ENCODE results near the gene CAB39L.

CAB39L gene

DNA sequence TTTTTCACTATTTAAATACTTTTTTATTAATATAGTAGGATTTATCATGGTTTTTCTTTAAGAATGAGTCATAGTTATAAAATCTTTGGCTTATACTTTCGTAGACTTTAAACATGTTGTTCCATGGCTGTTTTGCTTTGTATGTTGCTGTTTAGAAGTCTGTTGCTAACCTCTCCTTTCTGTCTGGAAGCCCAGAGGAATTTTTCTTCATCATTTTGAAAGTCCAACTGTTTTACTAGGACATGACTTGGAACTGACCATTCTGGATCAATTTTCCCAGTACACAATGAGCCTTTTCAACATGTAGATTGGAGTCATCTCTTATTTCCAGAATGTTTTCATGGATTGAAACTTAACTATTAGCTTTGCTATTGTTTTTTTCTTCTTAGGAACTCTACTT is 7.9 kb downstream of the CAB39L start:
- no peak overlapping the region for H3K4me3 ChIP-seq (ENCODE audit: low read depth, low read length)
- TF ChIP-seq, protein P1, sequence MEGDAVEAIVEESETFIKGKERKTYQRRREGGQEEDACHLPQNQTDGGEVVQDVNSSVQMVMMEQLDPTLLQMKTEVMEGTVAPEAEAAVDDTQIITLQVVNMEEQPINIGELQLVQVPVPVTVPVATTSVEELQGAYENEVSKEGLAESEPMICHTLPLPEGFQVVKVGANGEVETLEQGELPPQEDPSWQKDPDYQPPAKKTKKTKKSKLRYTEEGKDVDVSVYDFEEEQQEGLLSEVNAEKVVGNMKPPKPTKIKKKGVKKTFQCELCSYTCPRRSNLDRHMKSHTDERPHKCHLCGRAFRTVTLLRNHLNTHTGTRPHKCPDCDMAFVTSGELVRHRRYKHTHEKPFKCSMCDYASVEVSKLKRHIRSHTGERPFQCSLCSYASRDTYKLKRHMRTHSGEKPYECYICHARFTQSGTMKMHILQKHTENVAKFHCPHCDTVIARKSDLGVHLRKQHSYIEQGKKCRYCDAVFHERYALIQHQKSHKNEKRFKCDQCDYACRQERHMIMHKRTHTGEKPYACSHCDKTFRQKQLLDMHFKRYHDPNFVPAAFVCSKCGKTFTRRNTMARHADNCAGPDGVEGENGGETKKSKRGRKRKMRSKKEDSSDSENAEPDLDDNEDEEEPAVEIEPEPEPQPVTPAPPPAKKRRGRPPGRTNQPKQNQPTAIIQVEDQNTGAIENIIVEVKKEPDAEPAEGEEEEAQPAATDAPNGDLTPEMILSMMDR (IDR thresholded peaks at IDR 0.05; ENCODE audit: control insufficient read depth, extremely low read depth, insufficient read depth): no peak
- DNase-seq (ENCODE audit: low read depth): no peak

DNA sequence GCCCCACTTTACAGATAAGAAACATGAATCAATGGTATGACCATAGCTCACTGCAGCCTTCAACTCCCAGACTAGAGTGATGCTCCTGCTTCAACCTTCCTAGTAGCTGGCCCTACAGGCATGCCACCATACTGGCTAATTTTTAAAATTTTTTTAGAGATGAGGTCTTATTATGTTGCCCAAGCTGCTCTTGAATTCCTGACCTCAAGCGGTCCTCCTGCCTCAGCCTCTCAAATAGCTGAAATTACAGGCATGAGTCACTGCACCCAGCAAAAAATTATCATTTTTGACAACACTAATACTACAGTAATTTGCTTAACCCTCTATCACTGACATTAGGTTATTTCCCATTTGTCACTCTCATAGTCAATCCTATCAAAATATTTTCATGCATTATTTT is 14.7 kb downstream of the CAB39L start:
- TF ChIP-seq, protein P1 (IDR thresholded peaks at IDR 0.05; ENCODE audit: control insufficient read depth, extremely low read depth, insufficient read depth): no peak
- no peak for DNase-seq (ENCODE audit: low read depth)
- H3K4me3 ChIP-seq (ENCODE audit: low read depth, low read length): no peak overlapping the region

DNA sequence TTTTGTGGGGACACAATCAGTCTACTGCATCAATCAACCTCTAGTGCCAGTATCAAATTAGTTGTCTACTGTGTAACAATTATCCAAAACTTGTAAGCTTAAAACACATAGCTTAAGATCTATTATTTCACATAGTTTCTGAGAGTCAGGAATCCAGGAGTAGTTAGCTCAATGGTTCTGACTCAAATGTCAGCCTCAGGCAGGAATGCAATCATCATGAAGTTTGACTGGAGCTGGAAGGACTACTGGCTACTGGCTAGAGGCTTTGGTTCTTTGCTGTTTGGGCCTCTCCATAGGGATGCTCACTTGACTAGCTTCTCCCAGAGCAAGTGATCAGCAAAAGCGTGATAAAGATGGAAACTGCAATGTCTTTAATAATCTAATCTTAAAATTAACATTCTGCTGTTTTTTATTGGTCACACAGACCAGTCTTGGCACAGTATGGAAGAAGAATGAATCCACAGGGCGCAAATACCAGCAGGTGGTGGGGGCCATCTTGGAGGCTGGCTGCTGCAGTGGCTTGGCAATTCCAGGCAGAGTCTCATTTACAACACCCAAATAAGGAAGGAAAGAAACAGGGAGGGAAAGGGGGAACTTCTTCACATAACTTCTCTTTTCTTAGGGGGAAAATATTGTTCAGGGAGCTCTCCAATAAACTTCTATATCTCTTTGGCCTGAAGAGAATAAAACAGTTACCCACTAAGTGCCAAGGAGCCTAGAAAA is 15.7 kb downstream of the CAB39L start:
- H3K4me3 ChIP-seq (ENCODE audit: low read depth, low read length): no peak overlapping the region
- TF ChIP-seq, protein P1 (IDR thresholded peaks at IDR 0.05; ENCODE audit: control insufficient read depth, extremely low read depth, insufficient read depth): no peak
- no peak for DNase-seq (ENCODE audit: low read depth)

DNA sequence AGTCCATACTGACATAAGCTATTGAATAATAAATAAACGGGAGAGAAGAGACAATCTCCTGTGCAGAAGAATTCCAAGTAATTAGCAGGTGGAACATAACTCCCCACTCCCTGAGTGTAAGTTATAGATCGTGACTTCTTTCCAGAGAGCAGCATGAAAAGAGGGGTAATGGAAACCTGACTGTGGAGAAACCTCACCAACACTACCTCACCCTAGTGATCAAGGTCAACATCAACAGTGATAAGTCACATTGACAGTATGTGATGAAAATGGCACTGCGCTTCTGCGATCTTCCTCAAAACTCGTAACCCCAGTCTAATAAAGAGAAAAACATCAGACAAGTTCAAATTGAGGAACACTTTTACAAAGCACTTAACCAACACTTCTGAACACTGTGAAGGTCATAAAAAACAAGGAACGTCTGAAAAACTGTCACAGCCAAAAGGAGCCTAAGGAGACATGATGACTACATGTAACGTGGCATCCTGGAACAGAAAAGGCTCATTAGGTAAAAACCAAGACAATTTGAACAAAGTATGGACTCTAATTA is 19.8 kb downstream of the CAB39L start:
- no peak for DNase-seq (ENCODE audit: low read depth)
- TF ChIP-seq, protein P1 (IDR thresholded peaks at IDR 0.05; ENCODE audit: control insufficient read depth, extremely low read depth, insufficient read depth): no peak
- H3K4me3 ChIP-seq (ENCODE audit: low read depth, low read length): no peak overlapping the region

DNA sequence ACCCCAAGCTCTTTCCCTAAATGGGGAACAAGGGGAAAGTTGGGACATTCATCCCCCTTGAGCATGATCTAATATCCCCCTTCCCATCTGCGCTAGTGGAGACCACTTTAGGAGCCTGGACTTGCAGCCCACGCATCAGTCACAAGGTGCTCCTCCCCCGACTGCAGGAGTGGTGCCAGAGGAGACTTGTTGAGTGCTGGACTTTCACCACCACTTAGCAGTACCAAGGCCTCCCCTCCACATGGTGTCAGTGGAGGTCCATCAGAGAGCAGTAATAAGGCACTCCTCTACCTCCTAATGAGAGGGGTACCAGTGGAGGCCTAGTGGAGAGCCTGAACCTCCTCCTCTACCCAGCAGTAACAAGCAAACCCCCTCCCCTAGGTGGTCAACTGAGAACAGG is 22.5 kb downstream of the CAB39L start:
- no peak for DNase-seq (ENCODE audit: low read depth)
- TF ChIP-seq, protein P1 (IDR thresholded peaks at IDR 0.05; ENCODE audit: control insufficient read depth, extremely low read depth, insufficient read depth): no peak
- H3K4me3 ChIP-seq (ENCODE audit: low read depth, low read length): no peak overlapping the region

DNA sequence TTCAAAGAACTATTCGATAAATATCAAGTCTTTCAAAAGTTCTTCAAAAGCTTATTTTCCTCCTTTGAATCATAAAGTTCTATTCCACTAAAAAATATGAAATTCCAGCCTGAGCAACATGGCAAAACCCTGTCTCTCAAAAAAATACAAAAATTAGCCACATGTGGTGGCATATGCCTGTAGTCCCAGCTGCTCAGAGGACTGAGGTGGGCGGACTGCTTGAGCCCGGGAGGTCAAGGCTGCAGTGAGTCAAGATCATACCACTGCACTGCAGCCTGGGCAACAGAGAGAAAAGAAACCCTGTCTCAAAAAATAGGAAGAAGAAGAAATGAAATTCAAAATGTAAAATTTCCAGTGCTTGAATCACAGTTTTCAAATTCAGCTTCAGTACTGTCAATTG is 24.6 kb downstream of the CAB39L start:
- no peak for DNase-seq (ENCODE audit: low read depth)
- TF ChIP-seq, protein P1 (IDR thresholded peaks at IDR 0.05; ENCODE audit: control insufficient read depth, extremely low read depth, insufficient read depth): no peak
- no peak overlapping the region for H3K4me3 ChIP-seq (ENCODE audit: low read depth, low read length)

DNA sequence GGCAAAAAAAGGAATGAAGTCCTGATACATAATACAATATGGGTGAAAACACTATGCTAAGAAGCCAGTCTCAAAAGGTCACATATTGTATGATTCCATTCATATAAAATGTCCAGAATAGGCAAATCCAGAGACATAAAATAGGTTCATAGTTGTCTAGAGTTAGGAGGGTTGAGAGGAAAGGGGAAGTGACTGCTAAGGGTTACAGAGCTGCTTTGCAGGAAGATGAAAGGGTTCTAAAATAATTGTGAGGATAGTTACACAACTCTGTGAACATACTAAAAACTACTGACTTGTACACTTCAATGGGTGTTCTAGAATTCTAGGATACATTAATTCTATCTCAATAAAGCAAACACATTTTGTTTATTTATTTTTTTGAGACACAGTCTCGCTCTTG is 25.7 kb downstream of the CAB39L start:
- H3K4me3 ChIP-seq (ENCODE audit: low read depth, low read length): no peak overlapping the region
- no peak for DNase-seq (ENCODE audit: low read depth)
- TF ChIP-seq, protein P1 (IDR thresholded peaks at IDR 0.05; ENCODE audit: control insufficient read depth, extremely low read depth, insufficient read depth): no peak
